ENCODE measurements around the gene C11orf87.
A peak's percentile ranks its signal among the peaks of the same experiment; 100 is the strongest.

The C11orf87 gene

DNA sequence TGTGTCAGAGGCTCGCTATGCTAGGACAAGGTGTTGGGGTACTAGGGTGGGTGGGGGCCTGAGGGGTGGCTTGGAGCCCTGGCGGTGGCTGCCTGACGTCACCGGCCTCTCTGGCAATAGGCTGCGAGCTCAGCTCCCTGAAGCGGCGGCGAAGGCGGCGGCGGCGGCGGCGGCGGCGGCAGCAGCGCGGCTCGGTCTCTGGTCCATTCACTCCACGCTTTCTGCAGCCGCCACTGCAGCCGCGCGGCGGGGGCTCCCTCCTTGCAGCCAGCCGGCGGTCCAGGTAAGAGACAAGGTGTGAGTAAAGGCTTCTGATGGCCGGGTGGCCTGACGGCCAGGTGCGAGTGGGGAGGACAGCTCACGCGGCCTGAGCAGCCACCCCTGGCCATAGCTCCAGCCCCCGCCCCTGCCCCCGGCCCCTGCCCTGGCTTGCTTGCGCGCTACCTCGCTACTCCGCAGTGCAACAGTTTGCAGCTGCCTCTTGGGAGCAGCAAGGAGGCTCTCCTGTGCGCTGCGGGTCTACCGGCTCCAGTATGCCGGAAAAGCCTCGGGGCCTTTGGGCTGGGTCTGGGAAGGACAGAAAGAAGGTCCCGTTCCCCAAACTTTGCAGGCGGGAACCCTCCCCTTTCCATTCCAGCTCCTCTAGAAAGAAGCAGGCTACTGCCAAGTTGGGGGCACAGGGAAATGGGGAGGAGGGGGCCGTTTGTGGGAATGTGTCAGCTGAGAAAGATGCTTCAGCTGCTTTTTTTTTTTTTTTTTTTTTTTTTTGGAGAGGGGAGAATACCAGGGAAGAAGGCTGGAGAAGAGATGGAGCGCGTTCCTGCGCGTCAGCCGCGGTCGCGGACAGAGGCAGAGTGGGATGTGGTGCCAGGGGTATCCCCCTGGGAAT lies at the start of gene C11orf87:
Gene C11orf87 (plus strand): TSS at position 210 of the 889 bp plus-strand sequence. CDS start 1,444 bp downstream, outside the sequence.
- no peak for DNase-seq
- in situ Hi-C loops (cut with MboI; ENCODE audit: low pct_unique_long_range_greater_than_20kb, low sequenced_read_pairs) = no loop called here

- in situ Hi-C loops (cut with MboI; ENCODE audit: low pct_unique_long_range_greater_than_20kb, low sequenced_read_pairs) = no loop called here
- DNase-seq = no peak
Measured at GRCh38 chr11:109374032-109374431, 48.0 kb upstream of the C11orf87 start.

DNA sequence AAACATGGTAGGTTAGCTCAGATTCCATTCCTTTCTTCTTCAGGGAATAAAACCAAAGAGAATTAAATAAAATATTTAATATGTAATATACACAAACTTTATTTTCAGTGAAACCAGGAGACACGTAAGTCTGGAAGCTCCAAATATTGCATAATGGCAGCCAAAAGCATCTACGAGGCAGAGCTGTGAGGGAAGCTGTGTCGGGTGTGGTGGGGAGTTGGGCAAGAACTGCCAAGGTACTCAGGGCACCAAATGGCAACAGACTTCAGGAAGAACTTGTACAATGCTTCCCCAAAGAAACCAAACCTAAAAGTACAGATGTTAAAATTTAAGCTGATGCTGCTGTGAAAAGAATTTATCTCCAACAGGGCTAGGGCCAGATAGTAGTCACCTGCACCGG lies 47.5 kb upstream of the C11orf87 start:
- in situ Hi-C loops (cut with MboI; ENCODE audit: low pct_unique_long_range_greater_than_20kb, low sequenced_read_pairs) = no loop called here
- no peak for DNase-seq

DNA sequence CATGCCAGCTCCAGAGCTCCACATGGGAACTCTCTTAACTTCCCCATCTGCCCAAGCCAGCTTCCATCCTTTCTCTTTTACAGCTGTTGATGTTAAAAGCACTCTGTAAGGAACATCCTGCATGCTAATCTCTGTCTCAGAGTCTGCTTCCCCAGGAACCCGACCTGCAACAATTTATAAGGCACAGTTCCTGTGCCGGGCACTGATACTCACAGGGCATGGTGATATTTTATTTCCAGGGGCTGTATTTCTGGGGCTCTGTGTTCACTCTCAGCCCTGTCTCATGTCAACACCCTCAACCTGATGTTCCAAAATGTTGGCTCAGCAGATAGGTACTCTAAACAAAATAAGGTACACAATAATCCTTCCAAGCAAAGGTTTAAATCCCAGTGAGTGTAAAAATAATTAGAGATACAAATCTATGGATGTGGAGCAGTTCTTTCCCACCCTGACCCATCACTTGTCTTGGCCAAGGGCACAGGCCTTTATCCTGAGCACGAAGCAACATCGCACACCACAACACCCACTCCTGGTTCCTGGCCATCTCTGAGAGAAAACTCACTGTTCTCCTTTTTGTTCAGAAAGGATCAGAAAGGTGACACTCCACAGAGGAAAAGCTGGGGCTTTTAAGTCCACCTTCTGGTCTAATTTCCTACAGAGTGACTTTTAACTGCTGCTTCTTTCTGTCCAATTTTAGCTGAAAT lies 44.8 kb upstream of the C11orf87 start:
- in situ Hi-C loops (cut with MboI; ENCODE audit: low pct_unique_long_range_greater_than_20kb, low sequenced_read_pairs) = no loop called here
- no peak for DNase-seq

GRCh38 chr11:109378034-109378433 lies 44.0 kb upstream of the C11orf87 start:
- no peak for DNase-seq
- in situ Hi-C loops (cut with MboI; ENCODE audit: low pct_unique_long_range_greater_than_20kb, low sequenced_read_pairs) = no loop called here

GRCh38 chr11:109383306-109383705 lies 38.7 kb upstream of the C11orf87 start:
- no peak for DNase-seq
- in situ Hi-C loops (cut with MboI; ENCODE audit: low pct_unique_long_range_greater_than_20kb, low sequenced_read_pairs) = no loop called here

DNA sequence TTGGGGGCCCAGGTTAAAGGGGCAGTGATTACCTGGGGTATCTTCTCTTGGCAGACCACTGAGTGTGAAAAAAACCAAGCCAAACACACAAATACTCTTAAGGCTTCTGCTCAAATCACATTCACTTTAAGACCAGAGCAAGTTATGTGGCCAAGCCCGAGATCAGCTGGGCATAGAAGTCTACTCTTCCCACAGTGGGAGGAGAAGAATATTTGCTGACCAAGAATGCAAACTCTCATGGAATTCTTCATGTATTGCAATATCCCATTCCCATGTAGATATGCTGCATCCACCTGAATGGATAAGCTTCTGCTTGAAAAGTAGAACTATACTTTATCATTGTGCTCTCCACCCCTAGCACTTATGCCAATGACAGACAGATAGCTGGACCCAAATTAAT lies 37.1 kb upstream of the C11orf87 start:
- no peak for DNase-seq
- in situ Hi-C loops (cut with MboI; ENCODE audit: low pct_unique_long_range_greater_than_20kb, low sequenced_read_pairs) = no loop called here

- in situ Hi-C loops (cut with MboI; ENCODE audit: low pct_unique_long_range_greater_than_20kb, low sequenced_read_pairs) = no loop called here
- no peak for DNase-seq
Measured at GRCh38 chr11:109388982-109389381, 33.0 kb upstream of the C11orf87 start.

DNA sequence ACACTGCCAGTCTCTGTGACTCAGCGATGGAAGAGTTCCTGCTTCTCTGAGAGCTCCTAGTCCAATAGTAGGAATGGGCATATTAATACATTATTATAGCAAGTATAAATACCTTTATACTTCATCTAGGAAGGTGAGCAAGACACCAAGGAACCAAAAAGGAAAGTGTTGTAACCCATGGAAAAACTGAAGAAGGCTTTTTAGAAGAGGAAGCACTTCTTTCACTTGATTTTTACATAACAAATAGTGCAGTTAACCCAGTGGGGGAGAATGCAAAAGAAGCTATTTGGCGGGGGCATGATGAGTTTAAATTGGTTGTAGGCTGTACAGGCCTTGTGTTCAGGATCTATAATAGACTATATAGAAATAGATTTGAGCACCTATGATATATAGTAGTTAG lies 31.2 kb upstream of the C11orf87 start:
- no peak for DNase-seq
- in situ Hi-C loops (cut with MboI; ENCODE audit: low pct_unique_long_range_greater_than_20kb, low sequenced_read_pairs) = no loop called here

- in situ Hi-C loops (cut with MboI; ENCODE audit: low pct_unique_long_range_greater_than_20kb, low sequenced_read_pairs) = no loop called here
- no peak for DNase-seq
Measured at GRCh38 chr11:109401545-109401944, 20.4 kb upstream of the C11orf87 start.

DNA sequence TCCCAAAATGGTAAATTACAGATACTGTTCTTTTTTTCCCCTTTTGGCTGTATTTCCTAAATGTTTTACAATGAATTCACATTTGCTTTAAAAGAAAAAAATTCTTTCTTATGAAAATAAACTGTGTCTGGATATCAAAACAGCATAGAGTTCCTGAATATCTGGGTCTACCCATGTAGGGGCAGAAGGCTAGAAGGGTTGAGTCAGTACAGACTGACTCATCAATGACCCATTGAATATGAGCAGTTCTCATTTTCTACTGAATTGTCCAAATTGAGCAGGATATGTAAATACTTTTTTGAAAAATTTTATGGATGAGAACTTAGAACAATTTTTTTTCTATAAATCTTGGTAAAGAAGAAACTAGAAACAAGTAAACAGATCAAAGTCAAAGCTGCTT lies 16.3 kb upstream of the C11orf87 start:
- in situ Hi-C loops (cut with MboI; ENCODE audit: low pct_unique_long_range_greater_than_20kb, low sequenced_read_pairs) = no loop called here
- no peak for DNase-seq

- in situ Hi-C loops (cut with MboI; ENCODE audit: low pct_unique_long_range_greater_than_20kb, low sequenced_read_pairs) = no loop called here
- DNase-seq = no peak
Measured at GRCh38 chr11:109416601-109417000, 5.4 kb upstream of the C11orf87 start.

- in situ Hi-C loops (cut with MboI; ENCODE audit: low pct_unique_long_range_greater_than_20kb, low sequenced_read_pairs) = no loop called here
- no peak for DNase-seq
Measured at GRCh38 chr11:109422870-109423465, 978 bp downstream of the C11orf87 start.

DNA sequence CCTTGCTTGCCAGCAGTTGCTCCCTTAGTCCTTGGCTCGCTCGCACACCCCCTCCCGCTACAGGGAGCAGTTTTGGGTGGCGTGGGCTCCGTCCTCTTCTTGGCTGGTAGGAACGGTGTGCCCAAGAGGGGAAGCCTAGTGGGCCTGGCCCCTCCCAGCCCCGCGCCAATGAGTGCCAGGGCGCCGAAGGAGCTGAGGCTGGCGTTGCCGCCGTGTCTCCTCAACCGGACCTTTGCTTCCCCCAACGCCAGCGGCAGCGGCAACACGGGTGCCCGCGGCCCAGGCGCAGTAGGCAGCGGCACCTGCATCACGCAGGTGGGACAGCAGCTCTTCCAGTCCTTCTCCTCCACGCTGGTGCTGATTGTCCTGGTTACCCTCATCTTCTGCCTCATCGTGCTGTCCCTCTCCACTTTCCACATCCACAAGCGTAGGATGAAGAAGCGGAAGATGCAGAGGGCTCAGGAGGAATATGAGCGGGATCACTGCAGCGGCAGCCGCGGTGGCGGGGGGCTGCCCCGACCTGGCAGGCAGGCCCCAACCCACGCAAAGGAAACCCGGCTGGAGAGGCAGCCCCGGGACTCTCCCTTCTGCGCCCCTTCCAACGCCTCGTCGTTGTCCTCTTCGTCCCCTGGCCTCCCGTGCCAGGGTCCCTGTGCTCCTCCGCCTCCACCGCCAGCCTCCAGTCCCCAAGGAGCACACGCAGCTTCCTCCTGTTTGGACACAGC lies 1.6 kb downstream of the C11orf87 start:
- in situ Hi-C loops (cut with MboI; ENCODE audit: low pct_unique_long_range_greater_than_20kb, low sequenced_read_pairs) = no loop called here
- DNase-seq = no peak

DNA sequence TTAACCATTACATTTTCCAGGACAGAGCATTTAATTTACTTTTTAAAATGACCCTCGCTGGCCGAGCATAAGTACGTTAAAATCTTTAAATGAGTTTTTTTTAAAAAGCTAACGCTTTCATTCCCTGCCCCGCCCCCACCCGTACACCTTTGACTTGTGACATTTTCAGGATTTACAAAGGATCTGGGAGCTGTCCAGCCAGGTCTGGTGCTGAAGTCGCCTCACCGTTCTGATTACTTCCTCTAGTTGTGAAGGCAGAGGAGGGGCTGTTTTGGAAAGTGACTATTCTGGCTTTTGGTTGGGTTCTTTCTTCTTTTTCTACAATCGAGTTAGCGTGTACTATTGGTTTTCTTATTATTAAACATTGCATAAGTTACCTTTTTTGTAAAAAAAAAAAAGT lies 2.9 kb downstream of the C11orf87 start:
- peak; percentile 31 for DNase-seq
- in situ Hi-C loops (cut with MboI; ENCODE audit: low pct_unique_long_range_greater_than_20kb, low sequenced_read_pairs) = no loop called here

GRCh38 chr11:109425554-109425953 lies 3.6 kb downstream of the C11orf87 start:
- no peak for DNase-seq
- in situ Hi-C loops (cut with MboI; ENCODE audit: low pct_unique_long_range_greater_than_20kb, low sequenced_read_pairs) = no loop called here

- in situ Hi-C loops (cut with MboI; ENCODE audit: low pct_unique_long_range_greater_than_20kb, low sequenced_read_pairs) = no loop called here
- no peak for DNase-seq
Measured at GRCh38 chr11:109426442-109427240, 4.7 kb downstream of the C11orf87 start.

- in situ Hi-C loops (cut with MboI; ENCODE audit: low pct_unique_long_range_greater_than_20kb, low sequenced_read_pairs) = no loop called here
- no peak for DNase-seq
Measured at GRCh38 chr11:109432105-109432504, 10.1 kb downstream of the C11orf87 start.

- no peak for DNase-seq
- in situ Hi-C loops (cut with MboI; ENCODE audit: low pct_unique_long_range_greater_than_20kb, low sequenced_read_pairs) = no loop called here
Measured at GRCh38 chr11:109433753-109434256, 11.8 kb downstream of the C11orf87 start.

All from KBM-7 (cell line).